Endothelial cell of umbilical vein (primary cell): ENCODE measurements around the gene TBC1D3D. TPM values are rescaled to one million over a fixed set of nuclear protein-coding genes. Genes with fewer than 3 reads are reported as not detected.
"Not testable (repeated sequence)": the region's sequence is repeated elsewhere in the genome, so short reads cannot be mapped to it uniquely, and the experiment has no call there.

Source experiments
- Bru-seq: library from RNA; stranded (reverse); fragments of 400-500 nt; gene quantifications from one replicate; lab custom pipeline; 2021; lab: Mats Ljungman, UMichigan
- BruChase-seq, 2 experiments: library from RNA; stranded (reverse); fragments of 400-500 nt; gene quantifications; one replicate each; lab custom pipeline; 2021; lab: Mats Ljungman, UMichigan
- BruUV-seq: library from RNA; stranded (reverse); fragments of 400-500 nt; replicated peaks from 2 replicates; lab custom pipeline; 2021; lab: Mats Ljungman, UMichigan
- CTCF ChIA-PET: fragments of 300-600, 350-600 bp; sonication (Branson Sonifier 250); formaldehyde crosslinking; loops from one replicate; lab custom pipeline; 2021; ENCODE audit warnings: antibody characterized with exemption, inconsistent platforms; lab: Charles Lee
- POLR2A ChIA-PET: fragments of 300-600, 350-600 bp; sonication (Branson Sonifier 250); formaldehyde crosslinking; loops from one replicate; lab custom pipeline; 2021; ENCODE audit warnings: antibody characterized with exemption, inconsistent platforms; lab: Charles Lee
- DNase-seq: peaks from one replicate; pipeline ENCODE4 v3.0.0-alpha.2; 2011; ENCODE audit warnings: low read depth, low spot score
- FAIRE-seq: peaks from 2 replicates; lab custom pipeline; 2011; peaks lifted over from hg19 to GRCh38; lab: Jason Lieb, UNC
- H2AFZ ChIP-seq: 2 replicates; pipeline ENCODE4 v1.6.0; 2012; ENCODE audit warnings: low read depth, low read length, control low read depth, inconsistent platforms
- H3K27ac ChIP-seq: 2 replicates; pipeline ENCODE4 v1.5.1; 2011; ENCODE audit warnings: low read depth, mild to moderate bottlenecking, control low read depth, low read length, moderate library complexity; ENCODE audit not compliant: insufficient read depth
- H3K27me3 ChIP-seq, 2 experiments: 2 replicates each; pipeline versions ENCODE4 v1.6.0 to v1.6.1; 2011; ENCODE audit warnings: low read length in 2 of 2, mixed read lengths in 1 of 2; ENCODE audit not compliant: control insufficient read depth in 2 of 2, insufficient read depth in 2 of 2
- H3K36me3 ChIP-seq, 2 experiments: 2 replicates in 1 of 2; 3 replicates in 1 of 2; pipeline ENCODE4 v1.5.1; 2011; ENCODE audit warnings: low read length in 2 of 2, mild to moderate bottlenecking in 1 of 2, moderate library complexity in 1 of 2; ENCODE audit not compliant: control insufficient read depth in 2 of 2, insufficient read depth in 2 of 2; ENCODE audit errors: extremely low read depth in 1 of 2
- H3K4me1 ChIP-seq: 3 replicates; pipeline ENCODE4 v1.5.1; 2011; ENCODE audit warnings: mild to moderate bottlenecking, low read length; ENCODE audit not compliant: control insufficient read depth, insufficient read depth; ENCODE audit errors: extremely low read depth
- H3K4me2 ChIP-seq: 2 replicates; pipeline ENCODE4 v1.6.1; 2011; ENCODE audit warnings: low read length, control low read depth, mixed read lengths; ENCODE audit not compliant: insufficient read depth
- H3K4me3 ChIP-seq, 3 experiments: fragments of 200-600 bp in 1 of 3; sonication (generic), shearing (Covaris generic) in 1 of 3; replicated peaks in 1 of 3; 2 replicates each; pipeline ENCODE4 v1.5.1; 2011 to 2016; ENCODE audit warnings: control low read depth in 3 of 3, low read length in 3 of 3, mild to moderate bottlenecking in 2 of 3, inconsistent platforms in 1 of 3, low read depth in 1 of 3, moderate library complexity in 1 of 3; ENCODE audit not compliant: insufficient read depth in 1 of 3
- H3K79me2 ChIP-seq: 2 replicates; pipeline ENCODE4 v1.6.0; 2012; ENCODE audit warnings: low read length, inconsistent platforms; ENCODE audit not compliant: control insufficient read depth, insufficient read depth
- H3K9ac ChIP-seq: replicated peaks from 2 replicates; pipeline ENCODE3; 2011; ENCODE audit warnings: low read length, control low read depth; ENCODE audit not compliant: insufficient read depth; ENCODE audit errors: extremely low read depth
- H3K9me1 ChIP-seq: replicated peaks from 3 replicates; pipeline ENCODE4 v1.6.0; 2011; ENCODE audit warnings: mild to moderate bottlenecking, low read length; ENCODE audit not compliant: control insufficient read depth, insufficient read depth; ENCODE audit errors: extremely low read depth
- H3K9me3 ChIP-seq: replicated peaks from 2 replicates; pipeline ENCODE4 v1.5.1; 2012; ENCODE audit warnings: low read length, inconsistent platforms; ENCODE audit not compliant: control insufficient read depth, insufficient read depth
- H4K20me1 ChIP-seq: replicated peaks from 2 replicates; pipeline ENCODE3; 2011; ENCODE audit warnings: mild to moderate bottlenecking, low read length; ENCODE audit not compliant: control insufficient read depth, insufficient read depth; ENCODE audit errors: extremely low read depth
- dilution Hi-C: fragments of 300-500 bp; cut with MboI; formaldehyde crosslinking; loops from one replicate; pipeline ENCODE4 v1.15.0; 2019; ENCODE audit warnings: low sequenced_read_pairs; ENCODE audit not compliant: extremely low pct_ligation_motif_present
- intact Hi-C: fragments of 100-400 bp; cut with micrococcal nuclease; formaldehyde crosslinking; loops from one replicate; pipeline ENCODE4 v1.10.0; 2022
- long read RNA-seq: library from polyadenylated mRNA; stranded (forward); transcript quantifications from one replicate; pipeline ENCODE4 v2.0.0, GENCODE V29; 2021
- polyA minus RNA-seq, 3 experiments: library from RNA; depleted of rRNA, polyadenylated mRNA; stranded (reverse); fragments of >200 nt; gene quantifications; 1 replicate in 1 of 3; 2 replicates in 2 of 3; pipeline ENCODE4 v1.2.3, GENCODE V29; 2011
- polyA plus RNA-seq, 4 experiments: library from polyadenylated mRNA; depleted of rRNA in 3 of 4; stranded (reverse) in 3 of 4; unstranded in 1 of 4; fragments of >200 nt; gene quantifications; 2 replicates each; pipeline versions ENCODE4 v1.2.1 to v1.2.3, GENCODE V29; 2011 to 2012; ENCODE audit warnings: missing spikeins in 1 of 4
- total RNA-seq: library from RNA; stranded (reverse); gene quantifications from 2 replicates; pipeline ENCODE4 v1.2.3, GENCODE V29; 2021

The TBC1D3D gene
- total RNA-seq (2.7 and 2.9 TPM in 2 replicates), polyA plus RNA-seq (not detected in 2 replicates), polyA minus RNA-seq (0.11 TPM in 1 of 2 replicates, not detected in the other), Bru-seq, nascent RNA (not detected), BruChase-seq, experiment 1, labeled RNA remaining after a 6-hour chase (percentile 11 among the genes with signal in this experiment), BruChase-seq, experiment 2, labeled RNA remaining after a 2-hour chase (percentile 14 among the genes with signal in this experiment)
- polyA plus RNA-seq (2011; cell fraction: cytosol; rRNA removed) = 0.06 TPM in 1 of 2 replicates, not detected in the other
- 0.54 and 0.55 TPM in 2 replicates for polyA plus RNA-seq (2011; cell fraction: nucleus; rRNA removed)
- not detected in 2 replicates for polyA plus RNA-seq (2012)
- polyA minus RNA-seq (2011; cell fraction: cytosol; rRNA and poly(A)+ RNA removed) = 0.92 TPM
- not detected in 2 replicates for polyA minus RNA-seq (2011; cell fraction: nucleus; rRNA and poly(A)+ RNA removed)
- long read RNA-seq, partial matches to known transcripts = 2 of 2 reads
- long read RNA-seq, other reads (novel, unspliced or antisense) = 0 of 2 reads

DNA sequence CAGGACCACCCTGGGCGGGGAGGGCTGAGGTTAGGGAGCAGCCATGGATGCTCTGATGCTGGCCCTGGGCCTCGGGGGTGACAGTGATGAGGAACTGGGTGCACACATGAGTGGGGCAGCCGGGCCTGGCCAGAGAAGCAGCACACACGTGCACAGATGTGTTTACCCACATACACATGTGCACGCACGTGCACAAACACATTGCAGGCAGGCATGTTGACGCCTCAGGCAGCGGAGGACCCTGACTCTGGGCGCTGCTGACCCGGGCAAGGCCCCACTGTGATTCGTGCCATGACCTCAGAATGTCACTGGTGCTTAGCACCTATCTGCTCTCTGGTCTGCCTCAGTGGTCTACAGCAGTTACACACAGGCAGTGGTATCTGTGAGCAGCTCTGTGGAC lies at the start of gene TBC1D3D:
TBC1D3D (plus strand) TSS at position 301 of the 400 bp plus-strand sequence. CDS start 1,585 bp downstream, outside the sequence.
- FAIRE-seq, H3K9me1 ChIP-seq, H2AFZ ChIP-seq, H3K4me1 ChIP-seq, POLR2A ChIA-PET, dilution Hi-C loops, H3K4me2 ChIP-seq, H3K27me3 ChIP-seq, DNase-seq, BruUV-seq, CTCF ChIA-PET, H4K20me1 ChIP-seq, H3K36me3 ChIP-seq, H3K9ac ChIP-seq, H3K79me2 ChIP-seq, H3K4me3 ChIP-seq, H3K27ac ChIP-seq, H3K9me3 ChIP-seq, intact Hi-C loops: not testable (repeated sequence)

DNA sequence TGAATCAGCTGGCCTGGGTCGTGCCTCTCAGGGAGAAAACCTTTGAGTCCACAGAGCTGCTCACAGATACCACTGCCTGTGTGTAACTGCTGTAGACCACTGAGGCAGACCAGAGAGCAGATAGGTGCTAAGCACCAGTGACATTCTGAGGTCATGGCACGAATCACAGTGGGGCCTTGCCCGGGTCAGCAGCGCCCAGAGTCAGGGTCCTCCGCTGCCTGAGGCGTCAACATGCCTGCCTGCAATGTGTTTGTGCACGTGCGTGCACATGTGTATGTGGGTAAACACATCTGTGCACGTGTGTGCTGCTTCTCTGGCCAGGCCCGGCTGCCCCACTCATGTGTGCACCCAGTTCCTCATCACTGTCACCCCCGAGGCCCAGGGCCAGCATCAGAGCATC lies 14.8 kb upstream of the TBC1D3D start, which contains the start of gene TBC1D3L:
TBC1D3L (minus strand) TSS at position 101 of the 400 bp plus-strand sequence. CDS start 1,540 bp downstream, outside the sequence.
- H3K4me2 ChIP-seq, POLR2A ChIA-PET, dilution Hi-C loops, H4K20me1 ChIP-seq, intact Hi-C loops, H3K9me3 ChIP-seq, H3K4me3 ChIP-seq, H3K79me2 ChIP-seq, BruUV-seq, H3K27me3 ChIP-seq, H3K36me3 ChIP-seq, H2AFZ ChIP-seq, CTCF ChIA-PET, H3K9me1 ChIP-seq, H3K9ac ChIP-seq, FAIRE-seq, DNase-seq, H3K4me1 ChIP-seq, H3K27ac ChIP-seq: not testable (repeated sequence)

Other genes starting within 250 kb of the TBC1D3D start
- gene TBC1D3K, start 79.6 kb upstream of the TBC1D3D start, total RNA-seq = not detected in 2 replicates
- gene TBC1D3K, start 79.6 kb upstream of the TBC1D3D start, polyA plus RNA-seq = not detected in 2 replicates
- gene TBC1D3L, start 14.9 kb upstream of the TBC1D3D start, total RNA-seq = 4.6 and 8.5 TPM in 2 replicates
- gene TBC1D3L, start 14.9 kb upstream of the TBC1D3D start, polyA plus RNA-seq = 14.4 and 16.6 TPM in 2 replicates
- gene TBC1D3C, start 64.7 kb downstream of the TBC1D3D start, total RNA-seq = not detected in 2 replicates
- not detected in 2 replicates for gene TBC1D3C, start 64.7 kb downstream of the TBC1D3D start, polyA plus RNA-seq
- not detected in 2 replicates for gene TBC1D3E, start 124.0 kb downstream of the TBC1D3D start, total RNA-seq
- not detected in 2 replicates for gene TBC1D3E, start 124.0 kb downstream of the TBC1D3D start, polyA plus RNA-seq
- 1.9 and 2.6 TPM in 2 replicates for gene TBC1D3, start 188.6 kb downstream of the TBC1D3D start, total RNA-seq
- gene TBC1D3, start 188.6 kb downstream of the TBC1D3D start, polyA plus RNA-seq = not detected in 2 replicates